K562 (cell line): ENCODE data around the gene PSRC1. TPM values are rescaled to one million over a fixed set of nuclear protein-coding genes. Genes with fewer than 3 reads are reported as not detected.

Experiments used
- ATAC-seq: fragments of 200-7000 bp; cut with Tn5 transposase; 3 replicates; pipeline ENCODE4 v1.9.1; 2020; ENCODE audit warnings: moderate library complexity
- BruUV-seq: library from RNA; stranded (reverse); fragments of 400-500 nt; replicated peaks from 2 replicates; lab custom pipeline; 2021; lab: Mats Ljungman, UMichigan
- CTCF ChIA-PET: fragments of 300-600 bp; formaldehyde crosslinking; extraction: SDS; loops from one replicate; lab custom pipeline; 2021; ENCODE audit warnings: low intra/inter-chr PET ratio; lab: Yijun Ruan, JAX
- POLR2A ChIA-PET: fragments of 300-600, 350-650 bp; sonication (Branson Sonifier 250); formaldehyde crosslinking; extraction: SDS; loops from one replicate; lab custom pipeline; 2021; ENCODE audit warnings: antibody characterized with exemption, inconsistent platforms; lab: Yijun Ruan, JAX
- DNase-seq, 4 experiments: peaks; one replicate each; pipeline versions ENCODE4 v3.0.0 to v3.0.0-alpha.2; 2011 to 2018; ENCODE audit warnings: low spot score in 3 of 4, mixed read lengths in 3 of 4; ENCODE audit errors: extremely low read depth in 1 of 4
- FAIRE-seq: peaks from 2 replicates; lab custom pipeline; 2011; peaks lifted over from hg19 to GRCh38; lab: Jason Lieb, UNC
- H2AFZ ChIP-seq: 2 replicates; pipeline ENCODE4 v1.6.0; 2011; ENCODE audit warnings: low read depth, low read length, control low read depth, inconsistent platforms
- H3K27ac ChIP-seq: fragments of 200-600 bp; 3 replicates; pipeline ENCODE4 v1.8.0; 2011; ENCODE audit warnings: low read depth, mild to moderate bottlenecking, control low read depth, inconsistent platforms, low read length, moderate library complexity, mixed read lengths; ENCODE audit errors: extremely low read depth
- H3K27me3 ChIP-seq, 2 experiments: fragments of 300-600 bp in 1 of 2; 2 replicates in 1 of 2; 3 replicates in 1 of 2; pipeline versions ENCODE4 v1.6.0 to v1.8.0; 2011; ENCODE audit warnings: inconsistent platforms in 2 of 2, low read length in 2 of 2, mild to moderate bottlenecking in 1 of 2, mixed read lengths in 1 of 2, moderate library complexity in 1 of 2; ENCODE audit not compliant: control insufficient read depth in 2 of 2, insufficient read depth in 2 of 2
- H3K36me3 ChIP-seq: fragments of 300-600 bp; 3 replicates; pipeline ENCODE4 v1.8.0; 2011; ENCODE audit warnings: mild to moderate bottlenecking, low read length, inconsistent platforms; ENCODE audit not compliant: control insufficient read depth, insufficient read depth
- H3K4me1 ChIP-seq, 2 experiments: fragments of 200-600 bp in 1 of 2; replicated peaks in 1 of 2; 2 replicates in 1 of 2; 3 replicates in 1 of 2; pipeline versions ENCODE4 v1.5.1 to v1.8.0; 2011; ENCODE audit warnings: inconsistent platforms in 2 of 2, low read length in 2 of 2, mild to moderate bottlenecking in 1 of 2, mixed read lengths in 1 of 2, moderate library complexity in 1 of 2; ENCODE audit not compliant: control insufficient read depth in 2 of 2, insufficient read depth in 2 of 2
- H3K4me2 ChIP-seq: 2 replicates; pipeline ENCODE4 v1.6.1; 2011; ENCODE audit warnings: low read length, control low read depth, inconsistent platforms, mixed read lengths; ENCODE audit not compliant: insufficient read depth
- H3K4me3 ChIP-seq: fragments of 200-600 bp; sonication (generic), shearing (Covaris generic); 2 replicates; pipeline ENCODE4 v1.5.1; 2016; ENCODE audit warnings: control low read depth, inconsistent platforms
- H3K79me2 ChIP-seq: fragments of 200-600 bp; 3 replicates; pipeline ENCODE4 v1.8.0; 2011; ENCODE audit warnings: low read length, inconsistent platforms; ENCODE audit not compliant: control insufficient read depth, insufficient read depth
- H3K9ac ChIP-seq, 2 experiments: 2 replicates each; pipeline versions ENCODE4 v1.6.0 to v1.6.1; 2011; ENCODE audit warnings: low read depth in 2 of 2, low read length in 2 of 2, control low read depth in 1 of 2, inconsistent platforms in 1 of 2, mild to moderate bottlenecking in 1 of 2, mixed read lengths in 1 of 2; ENCODE audit not compliant: insufficient read depth in 1 of 2
- H3K9me1 ChIP-seq: one replicate; pipeline ENCODE4 v1.6.0; 2011; ENCODE audit warnings: inconsistent platforms, mild to moderate bottlenecking, low read length, moderate library complexity; ENCODE audit not compliant: control insufficient read depth, insufficient read depth
- H3K9me3 ChIP-seq: replicated peaks from 2 replicates; pipeline ENCODE4 v1.5.1; 2011; ENCODE audit warnings: low read depth, low read length, inconsistent platforms; ENCODE audit not compliant: control insufficient read depth, insufficient read depth
- H4K20me1 ChIP-seq: replicated peaks from 2 replicates; pipeline ENCODE4 v1.6.1; 2011; ENCODE audit warnings: low read length, inconsistent platforms, mixed read lengths; ENCODE audit not compliant: control insufficient read depth, insufficient read depth
- BCLAF1 ChIP-seq, 2 experiments: fragments of 450-650 bp in 1 of 2; IDR thresholded peaks; 2 replicates each; pipeline ENCODE4 v1.6.1; 2011 to 2017; ENCODE audit warnings: low read depth in 2 of 2, antibody characterized with exemption in 1 of 2, borderline replicate concordance in 1 of 2, low read length in 1 of 2, mild to moderate bottlenecking in 1 of 2, mixed read lengths in 1 of 2; ENCODE audit not compliant: control insufficient read depth in 1 of 2
- FOXJ3 ChIP-seq: sonication (generic); formaldehyde crosslinking; IDR thresholded peaks from 2 replicates; pipeline ENCODE4 v1.4.0; 2020; ENCODE audit warnings: mild to moderate bottlenecking, missing genetic modification reagents
- NCOR1 ChIP-seq: fragments of 450-650 bp; IDR thresholded peaks from 2 replicates; pipeline ENCODE4 v1.6.1; 2016; ENCODE audit warnings: mild to moderate bottlenecking, moderate library complexity
- NFE2 ChIP-seq: IDR thresholded peaks from 2 replicates; pipeline ENCODE4 v1.6.1; 2014; ENCODE audit warnings: antibody characterized with exemption, low read depth
- SIN3A ChIP-seq, 2 experiments: fragments of 150-350 bp in 1 of 2; IDR thresholded peaks; 2 replicates each; pipeline ENCODE4 v1.6.1; 2011 to 2016; ENCODE audit warnings: borderline replicate concordance in 2 of 2, low read depth in 2 of 2, low read length in 2 of 2, mild to moderate bottlenecking in 2 of 2, moderate library complexity in 2 of 2; ENCODE audit not compliant: control insufficient read depth in 1 of 2
- SMARCC2 ChIP-seq: fragments of 450-650 bp; IDR thresholded peaks from 2 replicates; pipeline ENCODE4 v1.6.1; 2017; ENCODE audit warnings: antibody characterized with exemption, moderate library complexity, mild to moderate bottlenecking, low read depth
- ZNF431 ChIP-seq: sonication (generic); formaldehyde crosslinking; IDR thresholded peaks from 2 replicates; pipeline ENCODE4 v1.8.0; 2022; ENCODE audit warnings: mild to moderate bottlenecking, missing genetic modification reagents
- ZNF561 ChIP-seq: fragments of 450-650 bp; formaldehyde crosslinking; conservative IDR thresholded peaks from 2 replicates; pipeline ENCODE4 v1.4.0; 2020; ENCODE audit warnings: mild to moderate bottlenecking, moderate library complexity
- ZNF740 ChIP-seq, 3 experiments: fragments of 200-800 bp in 1 of 3; sonication (Bioruptor generic) in 1 of 3; sonication (generic) in 1 of 3; formaldehyde crosslinking in 1 of 3; IDR thresholded peaks; 2 replicates each; pipeline versions ENCODE4 v1.6.1 to v1.8.0; 2016 to 2022; ENCODE audit warnings: mild to moderate bottlenecking in 2 of 3, missing compliant biosample characterization in 2 of 3, missing genetic modification characterization in 2 of 3, missing genetic modification reagents in 1 of 3
- WGBS: fragments of 100-300 bp; shearing (Covaris generic); methylation state at CpG from one replicate; pipeline ENCODE4 v1.1.6; 2016; ENCODE audit warnings: low coverage, mixed read lengths; ENCODE audit not compliant: insufficient coverage; ENCODE audit errors: missing lambda C conversion rate; 5-methylcytosine and 5-hydroxymethylcytosine counted together
- in situ Hi-C: fragments of 300-500 bp; cut with MboI; formaldehyde crosslinking; loops from 4 replicates; pipeline ENCODE4 v1.15.0; 2018; ENCODE audit warnings: inconsistent platforms, mixed read lengths
- intact Hi-C: fragments of 100-400 bp; cut with micrococcal nuclease; formaldehyde crosslinking; loops from 2 replicates; pipeline ENCODE4 v1.14.2; 2022
- polyA plus RNA-seq, 8 experiments: library from polyadenylated mRNA; depleted of rRNA in 4 of 8; stranded (reverse) in 5 of 8; unstranded in 3 of 8; fragments of >200 nt; fragmentation: Nextera tagmentation in 2 of 8; fragmentation: Illumina TruSeq in 1 of 8; extraction: Ambion mirVana in 2 of 8; extraction: Trizol in 1 of 8; gene quantifications; 2 replicates each; pipeline versions ENCODE4 v1.2.1 to v1.2.3, GENCODE V29; 2011 to 2014; ENCODE audit warnings: inconsistent platforms in 1 of 8, missing spikeins in 1 of 8
- total RNA-seq, 7 experiments: library from RNA; depleted of rRNA in 6 of 7; stranded (reverse); fragments of >200 nt in 6 of 7; fragmentation: Illumina TruSeq in 2 of 7; extraction: Trizol in 2 of 7; gene quantifications; 2 replicates each; pipeline versions ENCODE4 v1.2.1 to v1.2.3, GENCODE V29; 2011 to 2021; ENCODE audit warnings: low replicate concordance in 1 of 7
- TF ChIP-seq, protein P1 (sequence below), 3 experiments: IDR thresholded peaks in 2 of 3; conservative IDR thresholded peaks in 1 of 3; 2 replicates each; pipeline ENCODE4 v1.5.1; 2011 to 2012; ENCODE audit warnings: low read length in 3 of 3, mild to moderate bottlenecking in 3 of 3, control low read depth in 2 of 3, improper control_type of control experiment in 1 of 3, inconsistent platforms in 1 of 3, low read depth in 1 of 3, mixed read lengths in 1 of 3, moderate library complexity in 1 of 3; ENCODE audit not compliant: insufficient read depth in 2 of 3
- TF ChIP-seq, protein P2 (sequence below): sonication (generic); formaldehyde crosslinking; IDR thresholded peaks from 2 replicates; pipeline ENCODE4 v1.4.0; 2020; ENCODE audit warnings: mild to moderate bottlenecking, missing genetic modification reagents

Gene PSRC1
- total and polyA plus RNA-seq, 9 of the 15 experiments (the other 6 are each of a cell fraction or from before 2014, with no cell fraction given), result 6.5 to 65.2 (median 39.3) TPM

DNA sequence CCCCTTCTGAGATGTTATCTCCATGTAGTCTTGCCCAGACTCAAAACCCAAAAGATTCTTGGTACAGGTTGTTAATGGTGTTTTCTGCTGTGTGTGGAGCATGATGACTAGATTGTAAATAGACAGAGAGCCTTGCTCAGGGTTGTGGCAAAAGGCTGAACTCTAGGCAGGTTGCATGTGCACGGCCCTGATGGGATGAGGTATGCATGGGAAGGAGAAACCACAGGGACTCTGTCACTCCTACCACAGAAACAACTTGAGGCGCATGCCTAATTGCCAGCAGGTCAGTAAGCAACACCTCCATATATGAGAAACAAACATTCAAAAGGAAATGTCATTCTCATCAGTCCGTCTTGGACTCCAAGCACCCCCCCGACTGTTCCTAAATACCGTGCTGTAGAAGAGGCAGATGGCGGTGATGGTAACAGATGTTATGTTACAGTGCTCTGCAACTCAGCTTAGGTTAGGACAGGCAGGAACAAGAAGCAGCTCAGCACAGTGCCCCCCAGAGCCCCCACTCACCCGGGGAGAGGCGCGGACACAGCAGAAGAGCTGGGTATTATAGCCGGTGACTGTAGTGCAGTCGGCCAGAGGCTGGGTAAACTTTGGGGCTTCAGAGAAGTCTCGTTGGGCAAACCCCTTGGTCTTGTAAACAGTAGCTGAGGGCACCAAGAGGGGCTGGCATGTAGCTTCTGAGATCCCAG lies 12.9 kb upstream of the PSRC1 start:
- H3K36me3 ChIP-seq, result no peaks in the 10 kb centered on the region
- intact Hi-C loops (no loop called here), in situ Hi-C loops (no loop called here)
- no peak for DNase-seq
- no TSS peak for BruUV-seq
- no peaks in the 10 kb centered on the region for H3K27me3 ChIP-seq
- no peaks in the 10 kb centered on the region for H4K20me1 ChIP-seq
- WGBS, result 52% methylated on average over 12 of the region's 12 CpGs
- no peaks in the 10 kb centered on the region for H3K79me2 ChIP-seq
- no peak overlapping the region for H3K4me3 ChIP-seq
- ChIA-PET POLR2A (interaction anchor here (0.6 to 4.2 kb wide), 4 partner anchors 10 to 268 kb away, joined by 3 to 29 read pairs (median 6); partner anchors contain the start of genes MYBPHL and PSRC1), CTCF (no interaction called here)
- peaks cover 27 to 45% of the 10 kb centered on the region in 2 experiments for H3K4me1 ChIP-seq
- H3K27ac ChIP-seq, result no peak overlapping the region
- 0 out of 2 replicates have a peak overlapping the region, but pooled peaks have one; percentile 5 for H2AFZ ChIP-seq
- ATAC-seq, result 0 out of 3 replicates have a peak, but pooled peaks have one; percentile 4
- no peaks in the 10 kb centered on the region for H3K9me3 ChIP-seq
- no peak overlapping the region for H3K9ac ChIP-seq
- no peak overlapping the region for H3K4me2 ChIP-seq
- no peak for FAIRE-seq
- H3K9me1 ChIP-seq, result no peaks in the 10 kb centered on the region
- no peak for TF ChIP-seq ZNF561 (CRISPR knock-in tag)
- TF ChIP-seq SMARCC2, result no peak
- TF ChIP-seq NFE2, result no peak
- no peak for TF ChIP-seq ZNF431 (CRISPR knock-in tag)
- no peak for TF ChIP-seq FOXJ3 (CRISPR knock-in tag)
- no peak for TF ChIP-seq SIN3A (IDR thresholded peaks at IDR 0.05; ENCODE audit: borderline replicate concordance in 2 of 2, control insufficient read depth in 1 of 2, low read depth in 2 of 2, low read length in 2 of 2)
- no peak for TF ChIP-seq NCOR1
- TF ChIP-seq, protein P1, sequence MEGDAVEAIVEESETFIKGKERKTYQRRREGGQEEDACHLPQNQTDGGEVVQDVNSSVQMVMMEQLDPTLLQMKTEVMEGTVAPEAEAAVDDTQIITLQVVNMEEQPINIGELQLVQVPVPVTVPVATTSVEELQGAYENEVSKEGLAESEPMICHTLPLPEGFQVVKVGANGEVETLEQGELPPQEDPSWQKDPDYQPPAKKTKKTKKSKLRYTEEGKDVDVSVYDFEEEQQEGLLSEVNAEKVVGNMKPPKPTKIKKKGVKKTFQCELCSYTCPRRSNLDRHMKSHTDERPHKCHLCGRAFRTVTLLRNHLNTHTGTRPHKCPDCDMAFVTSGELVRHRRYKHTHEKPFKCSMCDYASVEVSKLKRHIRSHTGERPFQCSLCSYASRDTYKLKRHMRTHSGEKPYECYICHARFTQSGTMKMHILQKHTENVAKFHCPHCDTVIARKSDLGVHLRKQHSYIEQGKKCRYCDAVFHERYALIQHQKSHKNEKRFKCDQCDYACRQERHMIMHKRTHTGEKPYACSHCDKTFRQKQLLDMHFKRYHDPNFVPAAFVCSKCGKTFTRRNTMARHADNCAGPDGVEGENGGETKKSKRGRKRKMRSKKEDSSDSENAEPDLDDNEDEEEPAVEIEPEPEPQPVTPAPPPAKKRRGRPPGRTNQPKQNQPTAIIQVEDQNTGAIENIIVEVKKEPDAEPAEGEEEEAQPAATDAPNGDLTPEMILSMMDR (IDR thresholded peaks at IDR 0.05 in 2 of 3, conservative IDR thresholded peaks at IDR 0.05 in 1 of 3; ENCODE audit: insufficient read depth in 2 of 3, low read depth in 1 of 3, low read length in 3 of 3), result peak in 2 of 3 experiments; percentile 10 to 21; a peak in 1 of 6 replicates
- TF ChIP-seq, protein P2, sequence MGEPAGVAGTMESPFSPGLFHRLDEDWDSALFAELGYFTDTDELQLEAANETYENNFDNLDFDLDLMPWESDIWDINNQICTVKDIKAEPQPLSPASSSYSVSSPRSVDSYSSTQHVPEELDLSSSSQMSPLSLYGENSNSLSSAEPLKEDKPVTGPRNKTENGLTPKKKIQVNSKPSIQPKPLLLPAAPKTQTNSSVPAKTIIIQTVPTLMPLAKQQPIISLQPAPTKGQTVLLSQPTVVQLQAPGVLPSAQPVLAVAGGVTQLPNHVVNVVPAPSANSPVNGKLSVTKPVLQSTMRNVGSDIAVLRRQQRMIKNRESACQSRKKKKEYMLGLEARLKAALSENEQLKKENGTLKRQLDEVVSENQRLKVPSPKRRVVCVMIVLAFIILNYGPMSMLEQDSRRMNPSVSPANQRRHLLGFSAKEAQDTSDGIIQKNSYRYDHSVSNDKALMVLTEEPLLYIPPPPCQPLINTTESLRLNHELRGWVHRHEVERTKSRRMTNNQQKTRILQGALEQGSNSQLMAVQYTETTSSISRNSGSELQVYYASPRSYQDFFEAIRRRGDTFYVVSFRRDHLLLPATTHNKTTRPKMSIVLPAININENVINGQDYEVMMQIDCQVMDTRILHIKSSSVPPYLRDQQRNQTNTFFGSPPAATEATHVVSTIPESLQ, result no peak
- no peak for TF ChIP-seq BCLAF1 (IDR thresholded peaks at IDR 0.05; ENCODE audit: borderline replicate concordance in 1 of 2, control insufficient read depth in 1 of 2, low read depth in 2 of 2, low read length in 1 of 2)
- 0 out of 2 replicates have a peak, but pooled peaks have one; percentile 44 for TF ChIP-seq ZNF740 (CRISPR knock-in tag; IDR thresholded peaks at IDR 0.05)
- no peak for TF ChIP-seq ZNF740 (tag; IDR thresholded peaks at IDR 0.05)
